ENCODE results near the gene SLC50A1.

Gene SLC50A1

GRCh38 chr1:155170101-155170785 lies 34.6 kb downstream of the SLC50A1 start:
- DNase-seq (ENCODE audit: low read depth in 3 of 3): no peak

- DNase-seq (ENCODE audit: low read depth in 3 of 3): no peak
Observed at GRCh38 chr1:155170806-155171205, 35.2 kb downstream of the SLC50A1 start.

- DNase-seq (ENCODE audit: low read depth in 3 of 3): no peak
Observed at GRCh38 chr1:155171836-155172731, 36.4 kb downstream of the SLC50A1 start.

GRCh38 chr1:155172732-155173477 lies 37.3 kb downstream of the SLC50A1 start, which contains the start of gene KRTCAP2:
Gene KRTCAP2 (minus strand): TSS chr1:155173304. CDS start chr1:155173224, 80 bp downstream.
- DNase-seq (ENCODE audit: low read depth in 3 of 3): peak; percentile 87 to 92 (median 89)

GRCh38 chr1:155173478-155174323 lies 38.0 kb downstream of the SLC50A1 start, which contains the start of gene TRIM46:
Gene TRIM46 (plus strand): TSS chr1:155173849. CDS start chr1:155173967, 118 bp downstream.
- peak; percentile 57 to 68 (median 58) for DNase-seq (ENCODE audit: low read depth in 3 of 3)

GRCh38 chr1:155174324-155175280 lies 39.0 kb downstream of the SLC50A1 start:
- DNase-seq (ENCODE audit: low read depth in 3 of 3): no peak

GRCh38 chr1:155175281-155175926 lies 39.8 kb downstream of the SLC50A1 start:
- no peak for DNase-seq (ENCODE audit: low read depth in 3 of 3)

GRCh38 chr1:155175927-155176371 lies 40.3 kb downstream of the SLC50A1 start:
- DNase-seq (ENCODE audit: low read depth in 3 of 3): no peak

- DNase-seq (ENCODE audit: low read depth in 3 of 3): peak; percentile 68 to 72 (median 70)
Observed at GRCh38 chr1:155176544-155177071, 41.0 kb downstream of the SLC50A1 start.

- DNase-seq (ENCODE audit: low read depth in 3 of 3): no peak
Observed at GRCh38 chr1:155177192-155177917, 41.7 kb downstream of the SLC50A1 start.

- no peak for DNase-seq (ENCODE audit: low read depth in 3 of 3)
Observed at GRCh38 chr1:155177918-155178281, 42.2 kb downstream of the SLC50A1 start.

GRCh38 chr1:155178441-155179111 lies 42.9 kb downstream of the SLC50A1 start:
- no peak for DNase-seq (ENCODE audit: low read depth in 3 of 3)

GRCh38 chr1:155179112-155180031 lies 43.7 kb downstream of the SLC50A1 start:
- DNase-seq (ENCODE audit: low read depth in 3 of 3): no peak

GRCh38 chr1:155181371-155182051 lies 45.9 kb downstream of the SLC50A1 start:
- no peak for DNase-seq (ENCODE audit: low read depth in 3 of 3)

- no peak for DNase-seq (ENCODE audit: low read depth in 3 of 3)
Observed at GRCh38 chr1:155182052-155182550, 46.4 kb downstream of the SLC50A1 start.

GRCh38 chr1:155183775-155184221 lies 48.1 kb downstream of the SLC50A1 start:
- DNase-seq (ENCODE audit: low read depth in 3 of 3): no peak

All from stimulated activated CD4-positive, alpha-beta T cell treated with anti-CD3 and anti-CD28 coated beads, TNF-alpha, amount 100 ng/mL, for 4 hours (primary cell).